Activated T-helper 1 cell treated with anti-CD3 and anti-CD28 coated beads, Interleukin-12 subunit alpha, Interleukin-12 subunit beta, Interleukin-2, Interleukin-4 antibody, amounts not matched to agents 30 ng/mL and 10 ng/mL and 1 ng/mL, durations not matched to agents 14 hours and 24 hours and 36 hours (primary cell): ENCODE measurements around the gene ENOX1. TPM values are rescaled to one million over a fixed set of nuclear protein-coding genes. Genes with fewer than 3 reads are reported as not detected.

Experiments
- DNase-seq: peaks from one replicate; pipeline ENCODE4 v3.0.0; 2021; ENCODE audit warnings: low spot score
- H3K27ac Mint-ChIP-seq: one replicate; pipeline ENCODE4 v1.8.0; 2021; ENCODE audit warnings: mild to moderate bottlenecking, mixed read lengths
- H3K27me3 Mint-ChIP-seq: one replicate; pipeline ENCODE4 v1.8.0; 2022; ENCODE audit warnings: mild to moderate bottlenecking, moderate library complexity, mixed read lengths; ENCODE audit not compliant: insufficient read depth
- H3K36me3 Mint-ChIP-seq: one replicate; pipeline ENCODE4 v1.8.0; 2021; ENCODE audit warnings: low read depth, mixed read lengths
- H3K4me1 Mint-ChIP-seq: one replicate; pipeline ENCODE4 v1.8.0; 2021; ENCODE audit warnings: low read depth, mixed read lengths
- H3K4me3 Mint-ChIP-seq: one replicate; pipeline ENCODE4 v1.8.0; 2021; ENCODE audit warnings: mild to moderate bottlenecking, moderate library complexity, mixed read lengths
- H3K9me3 Mint-ChIP-seq: one replicate; pipeline ENCODE4 v1.8.0; 2021; ENCODE audit warnings: mixed read lengths
- intact Hi-C: fragments of 100-400 bp; cut with micrococcal nuclease; formaldehyde crosslinking; loops from one replicate; pipeline ENCODE4 v1.15.1; 2024
- total RNA-seq: library from RNA; stranded (reverse); gene quantifications from 2 replicates; pipeline ENCODE4 v1.2.3, GENCODE V29; 2022

ENOX1 gene
- total RNA-seq, 1 donor from 2014 or later: 0.08 TPM

DNA sequence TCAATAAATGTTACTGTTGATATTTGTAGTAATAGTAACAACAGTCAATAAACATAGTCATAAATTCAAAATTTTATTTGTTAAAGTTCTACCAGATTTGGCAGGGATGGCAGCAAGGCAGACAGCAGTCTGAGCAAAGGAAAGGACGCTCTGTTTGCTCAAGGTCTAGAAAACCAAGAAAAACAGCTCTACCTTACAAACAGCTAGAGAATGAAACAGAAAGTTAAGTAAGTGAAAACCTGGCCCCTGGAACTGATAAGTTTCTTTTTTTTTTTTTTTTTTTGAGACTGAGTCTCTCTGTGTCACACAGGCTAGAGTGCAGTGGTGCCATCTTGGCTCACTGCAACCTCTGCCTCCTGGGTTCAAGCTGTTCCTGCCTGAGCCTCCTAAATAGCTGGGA lies 27.9 kb downstream of the ENOX1 start:
- no peak for DNase-seq
- no peaks in the 10 kb centered on the region for H3K4me1 Mint-ChIP-seq
- intact Hi-C loops: no loop called here
- no peaks in the 10 kb centered on the region for H3K9me3 Mint-ChIP-seq
- peaks cover 2% of the 10 kb centered on the region for H3K27me3 Mint-ChIP-seq
- no peaks in the 10 kb centered on the region for H3K36me3 Mint-ChIP-seq
- H3K27ac Mint-ChIP-seq: no peak overlapping the region
- no peak overlapping the region for H3K4me3 Mint-ChIP-seq

GRCh38 chr13:43757266-43757665 lies 29.5 kb downstream of the ENOX1 start:
- H3K9me3 Mint-ChIP-seq: no peaks in the 10 kb centered on the region
- intact Hi-C loops: no loop called here
- H3K4me1 Mint-ChIP-seq: no peaks in the 10 kb centered on the region
- no peaks in the 10 kb centered on the region for H3K36me3 Mint-ChIP-seq
- no peak for DNase-seq
- H3K27ac Mint-ChIP-seq: no peak overlapping the region
- H3K27me3 Mint-ChIP-seq: peaks cover 2% of the 10 kb centered on the region
- H3K4me3 Mint-ChIP-seq: no peak overlapping the region

DNA sequence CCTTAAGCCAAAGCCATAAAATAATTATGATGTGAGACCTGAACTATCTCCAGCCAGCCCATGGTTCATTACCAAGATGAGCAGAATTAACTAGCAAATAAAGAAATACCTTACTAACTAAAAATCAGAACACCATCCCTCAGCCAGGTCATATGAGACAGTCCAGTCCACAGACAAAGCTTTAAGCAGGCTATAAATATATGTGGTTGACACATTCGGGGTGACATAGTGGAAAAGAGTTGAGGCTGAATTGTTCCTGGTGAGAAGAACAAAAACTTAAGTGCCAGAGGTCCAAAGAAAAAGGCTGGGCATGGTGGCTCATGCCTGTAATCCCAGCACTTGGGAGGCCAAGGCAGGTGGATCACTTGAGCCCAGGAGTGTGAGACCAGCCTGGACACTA lies 30.9 kb downstream of the ENOX1 start:
- H3K27ac Mint-ChIP-seq: no peak overlapping the region
- intact Hi-C loops: no loop called here
- no peaks in the 10 kb centered on the region for H3K9me3 Mint-ChIP-seq
- no peaks in the 10 kb centered on the region for H3K36me3 Mint-ChIP-seq
- H3K27me3 Mint-ChIP-seq: peaks cover 5% of the 10 kb centered on the region
- H3K4me3 Mint-ChIP-seq: no peak overlapping the region
- no peak for DNase-seq
- no peaks in the 10 kb centered on the region for H3K4me1 Mint-ChIP-seq

DNA sequence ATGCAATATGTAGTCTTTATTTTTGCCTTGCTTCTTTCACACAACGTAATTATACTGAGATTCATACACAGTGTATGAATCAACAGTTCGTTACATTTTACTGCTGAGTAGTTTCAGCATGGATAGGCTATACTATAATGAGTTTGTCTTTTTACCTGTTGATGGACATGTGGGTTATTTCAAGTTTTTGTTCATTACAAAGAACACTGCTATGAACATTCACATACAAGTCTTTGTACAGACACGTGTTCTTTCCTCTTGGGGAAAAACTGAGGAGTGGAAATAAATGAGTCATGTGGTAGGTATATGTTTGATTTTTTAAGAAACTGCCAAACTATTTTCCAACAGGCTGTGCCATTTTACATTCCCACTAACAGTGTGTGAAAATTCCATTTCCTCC lies 35.1 kb downstream of the ENOX1 start:
- Mint-ChIP-seq H3K4me1 (no peaks in the 10 kb centered on the region), H3K4me3 (no peak overlapping the region), H3K27ac (no peak overlapping the region), H3K36me3 (no peaks in the 10 kb centered on the region), H3K9me3 (no peaks in the 10 kb centered on the region), H3K27me3 (peaks cover 9% of the 10 kb centered on the region)
- DNase-seq: no peak
- intact Hi-C loops: no loop called here

DNA sequence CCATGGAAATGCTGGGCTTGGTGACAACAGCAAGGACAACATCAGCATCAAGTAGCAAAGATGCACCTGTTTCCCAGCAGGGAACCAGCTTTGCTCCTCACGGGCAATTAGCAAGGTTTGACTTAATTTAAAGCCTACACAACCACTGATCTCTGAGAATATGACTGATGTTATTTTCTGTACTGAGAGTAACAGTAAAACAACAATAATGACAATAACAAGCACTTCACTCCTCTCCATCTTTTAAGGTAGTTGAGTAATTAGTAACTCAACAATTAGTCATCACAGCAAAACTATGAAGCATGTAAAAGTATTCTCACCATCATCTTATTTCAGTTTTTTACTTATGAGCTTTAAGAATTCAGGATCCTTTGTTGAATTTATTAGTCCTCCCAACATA lies 37.3 kb downstream of the ENOX1 start:
- H3K36me3 Mint-ChIP-seq: no peaks in the 10 kb centered on the region

GRCh38 chr13:43744261-43745031 lies 42.3 kb downstream of the ENOX1 start:
- H3K27me3 Mint-ChIP-seq: peaks cover 2% of the 10 kb centered on the region
- no peaks in the 10 kb centered on the region for H3K4me1 Mint-ChIP-seq
- H3K36me3 Mint-ChIP-seq: no peaks in the 10 kb centered on the region
- H3K27ac Mint-ChIP-seq: no peak overlapping the region
- no peak overlapping the region for H3K4me3 Mint-ChIP-seq
- DNase-seq: no peak
- H3K9me3 Mint-ChIP-seq: peaks cover 3% of the 10 kb centered on the region
- intact Hi-C loops: no loop called here

More for the DNA sequence above, 37.3 kb downstream of the ENOX1 start:
- DNase-seq: no peak
- H3K9me3 Mint-ChIP-seq: peaks cover 3% of the 10 kb centered on the region
- intact Hi-C loops: no loop called here
- H3K27ac Mint-ChIP-seq: no peak overlapping the region
- H3K4me1 Mint-ChIP-seq: no peaks in the 10 kb centered on the region
- H3K27me3 Mint-ChIP-seq: peaks cover 8% of the 10 kb centered on the region
- H3K4me3 Mint-ChIP-seq: no peak overlapping the region

DNA sequence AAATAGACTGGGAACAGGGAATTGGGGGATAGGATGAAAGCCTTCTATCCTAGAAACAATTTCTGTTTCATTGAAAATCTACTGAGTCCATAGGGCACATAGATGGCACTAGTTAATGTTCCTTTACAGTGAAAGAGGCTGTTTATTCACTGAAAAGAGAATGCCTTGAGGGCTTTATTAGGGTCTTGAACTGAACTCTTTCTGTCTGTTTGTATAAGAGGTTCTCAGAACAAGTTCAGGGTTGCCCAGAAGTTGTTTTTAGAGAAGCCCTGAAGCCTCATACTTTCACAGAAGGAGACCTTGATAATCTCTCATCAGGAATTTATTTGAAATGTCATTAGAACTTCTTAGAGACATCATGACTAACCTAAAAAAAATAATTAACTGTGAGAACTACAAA lies 43.9 kb downstream of the ENOX1 start:
- intact Hi-C loops: no loop called here

DNA sequence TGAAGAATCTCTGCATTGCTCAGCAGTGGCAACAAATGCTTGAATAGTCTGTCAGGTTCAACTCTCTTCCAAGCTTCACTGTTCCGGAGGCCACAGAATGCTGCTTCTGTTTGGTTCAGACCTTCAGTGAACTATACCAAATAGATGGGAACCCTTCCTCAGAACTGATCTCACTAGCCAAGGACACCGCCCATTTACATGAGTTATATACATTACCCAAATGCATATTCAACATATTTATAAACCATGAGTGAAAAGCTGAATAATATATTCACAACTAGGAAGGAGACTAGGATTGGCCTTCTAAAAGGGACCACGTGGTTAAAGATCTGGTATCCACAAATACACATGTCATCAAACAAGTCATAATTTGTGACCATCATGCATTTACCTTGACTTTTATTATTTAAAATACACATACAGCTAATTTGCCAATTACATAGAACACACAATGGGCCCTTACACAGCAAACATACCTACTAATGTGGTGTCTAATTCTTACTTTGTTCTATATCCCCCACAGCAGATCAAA lies 49.3 kb downstream of the ENOX1 start:
- intact Hi-C loops: no loop called here

More for the DNA sequence above, 43.9 kb downstream of the ENOX1 start:
- H3K27ac Mint-ChIP-seq: no peak overlapping the region
- peaks cover 2% of the 10 kb centered on the region for H3K27me3 Mint-ChIP-seq
- H3K36me3 Mint-ChIP-seq: no peaks in the 10 kb centered on the region
- no peak for DNase-seq
- H3K9me3 Mint-ChIP-seq: peaks cover 3% of the 10 kb centered on the region
- H3K4me1 Mint-ChIP-seq: no peaks in the 10 kb centered on the region
- no peak overlapping the region for H3K4me3 Mint-ChIP-seq

DNA sequence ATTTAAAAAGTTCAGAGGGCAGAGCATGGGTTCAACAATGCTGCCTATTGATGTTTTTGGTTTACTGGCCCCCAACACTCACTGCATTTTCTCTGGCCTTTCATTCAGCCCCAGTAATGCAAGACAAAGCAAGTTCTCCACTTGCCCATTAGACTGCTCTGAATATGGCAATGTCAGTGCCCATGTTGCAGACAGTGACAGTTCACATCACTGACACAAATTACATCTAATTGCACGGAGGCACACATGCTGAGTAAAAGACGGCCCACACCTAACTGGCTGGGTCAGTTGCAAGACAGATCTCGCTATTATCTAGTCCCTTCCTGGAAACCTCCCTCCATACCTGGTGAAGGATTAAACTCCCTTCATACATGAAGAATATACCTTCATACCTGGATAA lies 54.0 kb downstream of the ENOX1 start:
- DNase-seq: no peak
- H3K9me3 Mint-ChIP-seq: no peaks in the 10 kb centered on the region
- intact Hi-C loops: no loop called here
- H3K4me3 Mint-ChIP-seq: no peak overlapping the region
- H3K36me3 Mint-ChIP-seq: no peaks in the 10 kb centered on the region
- H3K27me3 Mint-ChIP-seq: peaks cover 12% of the 10 kb centered on the region
- no peak overlapping the region for H3K27ac Mint-ChIP-seq
- H3K4me1 Mint-ChIP-seq: no peaks in the 10 kb centered on the region

More for the DNA sequence above, 49.3 kb downstream of the ENOX1 start:
- DNase-seq: no peak
- no peak overlapping the region for H3K27ac Mint-ChIP-seq
- no peak overlapping the region for H3K4me3 Mint-ChIP-seq
- no peaks in the 10 kb centered on the region for H3K36me3 Mint-ChIP-seq
- no peaks in the 10 kb centered on the region for H3K4me1 Mint-ChIP-seq
- no peaks in the 10 kb centered on the region for H3K9me3 Mint-ChIP-seq
- peaks cover 5% of the 10 kb centered on the region for H3K27me3 Mint-ChIP-seq

- DNase-seq: no peak
- Mint-ChIP-seq H3K27me3 (peaks cover 12% of the 10 kb centered on the region), H3K27ac (no peak overlapping the region)
Measured at GRCh38 chr13:43731296-43731695, 55.5 kb downstream of the ENOX1 start.

DNA sequence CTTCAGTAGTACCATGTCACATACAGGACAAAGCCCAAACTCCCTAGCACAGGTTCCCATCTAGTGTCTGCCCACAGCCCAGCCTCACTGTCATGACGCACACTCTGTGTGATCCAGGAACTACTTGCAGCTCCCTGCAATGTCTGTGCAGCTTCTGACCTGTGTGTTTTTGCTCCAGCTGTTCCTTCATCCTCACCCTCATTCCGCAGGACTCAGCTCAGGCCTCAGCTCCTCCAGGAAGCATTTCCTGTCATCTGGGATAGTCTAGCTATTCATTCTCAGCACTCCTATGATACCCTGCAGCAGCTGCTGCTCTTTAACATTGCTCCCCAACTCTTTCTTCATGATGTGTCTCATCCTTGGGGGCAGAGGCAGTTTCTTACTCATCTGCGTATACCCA lies 56.1 kb downstream of the ENOX1 start:
- H3K36me3 Mint-ChIP-seq: no peaks in the 10 kb centered on the region
- intact Hi-C loops: no loop called here
- no peaks in the 10 kb centered on the region for H3K9me3 Mint-ChIP-seq
- no peaks in the 10 kb centered on the region for H3K4me1 Mint-ChIP-seq
- peaks cover 12% of the 10 kb centered on the region for H3K27me3 Mint-ChIP-seq
- H3K4me3 Mint-ChIP-seq: no peak overlapping the region
- DNase-seq: no peak
- no peak overlapping the region for H3K27ac Mint-ChIP-seq

More at GRCh38 chr13:43731296-43731695, 55.5 kb downstream of the ENOX1 start:
- Mint-ChIP-seq H3K36me3 (no peaks in the 10 kb centered on the region), H3K4me1 (no peaks in the 10 kb centered on the region), H3K4me3 (no peak overlapping the region), H3K9me3 (no peaks in the 10 kb centered on the region)
- intact Hi-C loops: no loop called here

DNA sequence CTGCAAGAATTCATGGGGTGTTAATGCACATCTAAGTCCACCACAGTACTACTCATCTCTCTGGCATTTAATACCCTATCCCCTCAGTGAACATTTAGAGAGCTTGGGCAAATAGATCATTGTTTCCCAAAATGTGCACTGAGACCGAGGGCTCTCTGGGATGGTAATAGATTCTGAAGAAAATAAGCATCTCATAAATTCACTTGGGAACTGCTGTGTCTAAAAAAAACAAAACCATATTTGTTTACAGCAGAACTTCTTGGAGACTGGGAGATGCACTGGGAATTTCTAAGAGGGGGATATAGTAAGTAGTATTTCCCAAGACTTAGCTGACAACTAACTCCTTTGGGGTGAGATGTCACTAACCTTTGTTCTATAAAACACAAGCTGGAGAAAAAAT lies 58.4 kb downstream of the ENOX1 start:
- no peaks in the 10 kb centered on the region for H3K9me3 Mint-ChIP-seq
- intact Hi-C loops: no loop called here
- no peaks in the 10 kb centered on the region for H3K4me1 Mint-ChIP-seq
- H3K36me3 Mint-ChIP-seq: no peaks in the 10 kb centered on the region
- H3K27ac Mint-ChIP-seq: no peak overlapping the region
- H3K4me3 Mint-ChIP-seq: no peak overlapping the region
- DNase-seq: no peak
- H3K27me3 Mint-ChIP-seq: peaks cover 11% of the 10 kb centered on the region

DNA sequence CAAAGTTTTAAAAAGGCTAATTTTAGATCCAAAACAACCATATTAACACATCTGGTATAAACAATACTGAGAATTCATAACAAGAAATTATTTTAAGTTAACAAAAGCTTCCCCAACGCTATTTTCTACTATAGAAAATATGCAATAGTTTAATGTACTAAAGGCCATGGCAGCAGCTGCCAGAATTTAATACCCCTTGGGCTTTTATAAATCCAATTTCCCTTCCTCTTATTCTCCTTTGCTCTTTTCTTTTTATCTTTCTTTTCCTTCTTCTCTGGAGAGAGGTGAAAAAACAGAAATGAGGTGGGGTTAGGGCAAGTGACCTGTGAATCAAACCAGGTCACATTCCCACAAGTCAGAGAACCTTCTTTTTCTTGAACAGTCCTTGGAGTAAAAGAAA lies 58.9 kb downstream of the ENOX1 start:
- no peak overlapping the region for H3K27ac Mint-ChIP-seq
- intact Hi-C loops: no loop called here
- no peak for DNase-seq
- peaks cover 11% of the 10 kb centered on the region for H3K27me3 Mint-ChIP-seq
- no peaks in the 10 kb centered on the region for H3K36me3 Mint-ChIP-seq
- no peaks in the 10 kb centered on the region for H3K4me1 Mint-ChIP-seq
- H3K4me3 Mint-ChIP-seq: no peak overlapping the region
- H3K9me3 Mint-ChIP-seq: no peaks in the 10 kb centered on the region
